Ovary (tissue), 9 donors: ENCODE results near the gene RAB6B. TPM values are rescaled to one million over a fixed set of nuclear protein-coding genes. Genes with fewer than 3 reads are reported as not detected.
A peak's percentile ranks its signal among the peaks of the same experiment; 100 is the strongest.

Experiments used
- DNase-seq, 5 donors: peaks; one replicate each; pipeline ENCODE4 v3.0.0-alpha.2; 2019 to 2020
- H3K27ac ChIP-seq, 2 donors: fragments of 200-600 bp; one replicate each; pipeline versions ENCODE4 v1.5.1 to v1.8.0; 2019 to 2022
- H3K27me3 ChIP-seq: fragments of 200-600 bp; one replicate; pipeline ENCODE4 v1.8.0; 2022
- H3K36me3 ChIP-seq: fragments of 200-600 bp; sonication (generic); one replicate; pipeline ENCODE4 v1.5.1; 2019
- H3K4me1 ChIP-seq: one replicate; pipeline ENCODE4 v1.8.1; 2013; ENCODE audit warnings: mild to moderate bottlenecking, moderate library complexity; ENCODE audit not compliant: insufficient read depth
- H3K4me3 ChIP-seq: fragments of 200-600 bp; sonication (generic); one replicate; pipeline ENCODE4 v1.5.1; 2017
- H3K9me3 ChIP-seq, 2 donors: fragments of 200-600 bp in 1 of 2; sonication (generic) in 1 of 2; one replicate each; pipeline versions ENCODE4 v1.5.1 to v1.8.1; 2013 to 2019; ENCODE audit warnings: mild to moderate bottlenecking in 1 of 2, moderate library complexity in 1 of 2
- EP300 ChIP-seq: sonication (generic); formaldehyde crosslinking; IDR thresholded peaks from one replicate; pipeline ENCODE4 v1.6.1; 2017; ENCODE audit warnings: antibody characterized with exemption
- POLR2A ChIP-seq: fragments of 450-650 bp; IDR thresholded peaks from one replicate; pipeline ENCODE4 v1.6.1; 2017; ENCODE audit warnings: antibody characterized with exemption, mild to moderate bottlenecking, moderate library complexity
- WGBS, 3 donors: extraction: QIAGEN DNeasy Blood & Tissue Kit in 1 of 3; methylation state at CpG; one replicate each; pipeline versions ENCODE4 v1.1.5 to v1.1.7; 2013 to 2017; 5-methylcytosine and 5-hydroxymethylcytosine counted together
- intact Hi-C, 4 donors: fragments of 100-400 bp; cut with DNase I; formaldehyde crosslinking; loops; one replicate each; pipeline versions ENCODE4 v1.11.0 to v1.15.1; 2022 to 2023
- polyA plus RNA-seq, 2 donors: library from polyadenylated mRNA; stranded (reverse); fragments of 200-250 nt in 1 of 2; fragments of 350-450 nt in 1 of 2; fragmentation: Illumina TruSeq in 1 of 2; extraction: RNeasy Lipid Tissue Mini Kit (QIAGEN cat#74804) in 1 of 2; gene quantifications; one replicate each; pipeline ENCODE4 v1.2.3, GENCODE V29; 2013 to 2014
- total RNA-seq, 7 donors: library from RNA; depleted of rRNA in 2 of 7; stranded (reverse); fragments of >200 nt in 2 of 7; fragmentation: NEBNext Ultra II Directional in 3 of 7; extraction: Animal tissue kit (Norgen Biotek cat#: 25700) in 3 of 7; gene quantifications; one replicate each; pipeline versions ENCODE4 v1.1.0 to v1.2.4, GENCODE V29; 2016 to 2023
- TF ChIP-seq, protein P1 (sequence below), 3 donors: fragments of 450-650 bp in 2 of 3; fragments of 200-600 bp in 1 of 3; IDR thresholded peaks; one replicate each; pipeline versions ENCODE4 v1.5.1 to v1.8.0; 2016 to 2022; ENCODE audit warnings: antibody characterized with exemption in 3 of 3, mild to moderate bottlenecking in 1 of 3
- donor health status: DM: no; HTN: no; CAD: no; lungs with moderate emphysema.
- donor health status: DM: no; HTN: no; CAD: no.
- donor health status: Bipolar disorder and iron deficiency.
- donor health status: DM: yes; HTN: yes; CAD: no.
- donor health status: DM: no; HTN: no; CAD: no.
- donor health status: DM: yes; HTN: yes; CAD: no.

RAB6B gene
- total and polyA plus RNA-seq, 9 donors: 0.50 to 9.1 (median 3.9) TPM

DNA sequence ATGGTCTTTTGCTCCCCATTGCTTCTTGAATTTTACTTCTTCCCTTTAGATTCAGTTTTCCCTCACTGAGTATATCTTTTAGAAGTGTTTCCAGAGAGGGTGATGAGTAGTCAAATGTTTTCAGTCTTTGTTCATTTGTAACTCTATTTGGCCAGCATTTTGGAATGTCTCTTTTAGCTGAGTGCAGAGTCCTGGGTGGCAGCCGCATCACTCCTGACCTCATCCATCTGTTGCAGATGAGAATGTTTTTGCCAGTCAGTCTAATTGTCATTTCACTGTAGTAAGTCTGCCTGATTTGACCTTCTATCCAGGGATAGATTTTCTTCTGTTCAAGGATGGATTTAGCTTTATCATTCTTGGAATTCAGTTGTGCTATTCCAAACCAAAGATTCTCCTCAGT lies 82.8 kb downstream of the RAB6B start:
- no peak for DNase-seq
- TF ChIP-seq POLR2A (no peak), EP300 (no peak)
- TF ChIP-seq, protein P1, sequence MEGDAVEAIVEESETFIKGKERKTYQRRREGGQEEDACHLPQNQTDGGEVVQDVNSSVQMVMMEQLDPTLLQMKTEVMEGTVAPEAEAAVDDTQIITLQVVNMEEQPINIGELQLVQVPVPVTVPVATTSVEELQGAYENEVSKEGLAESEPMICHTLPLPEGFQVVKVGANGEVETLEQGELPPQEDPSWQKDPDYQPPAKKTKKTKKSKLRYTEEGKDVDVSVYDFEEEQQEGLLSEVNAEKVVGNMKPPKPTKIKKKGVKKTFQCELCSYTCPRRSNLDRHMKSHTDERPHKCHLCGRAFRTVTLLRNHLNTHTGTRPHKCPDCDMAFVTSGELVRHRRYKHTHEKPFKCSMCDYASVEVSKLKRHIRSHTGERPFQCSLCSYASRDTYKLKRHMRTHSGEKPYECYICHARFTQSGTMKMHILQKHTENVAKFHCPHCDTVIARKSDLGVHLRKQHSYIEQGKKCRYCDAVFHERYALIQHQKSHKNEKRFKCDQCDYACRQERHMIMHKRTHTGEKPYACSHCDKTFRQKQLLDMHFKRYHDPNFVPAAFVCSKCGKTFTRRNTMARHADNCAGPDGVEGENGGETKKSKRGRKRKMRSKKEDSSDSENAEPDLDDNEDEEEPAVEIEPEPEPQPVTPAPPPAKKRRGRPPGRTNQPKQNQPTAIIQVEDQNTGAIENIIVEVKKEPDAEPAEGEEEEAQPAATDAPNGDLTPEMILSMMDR (IDR thresholded peaks at IDR 0.05): no peak
- H3K4me3 ChIP-seq: no peak overlapping the region

DNA sequence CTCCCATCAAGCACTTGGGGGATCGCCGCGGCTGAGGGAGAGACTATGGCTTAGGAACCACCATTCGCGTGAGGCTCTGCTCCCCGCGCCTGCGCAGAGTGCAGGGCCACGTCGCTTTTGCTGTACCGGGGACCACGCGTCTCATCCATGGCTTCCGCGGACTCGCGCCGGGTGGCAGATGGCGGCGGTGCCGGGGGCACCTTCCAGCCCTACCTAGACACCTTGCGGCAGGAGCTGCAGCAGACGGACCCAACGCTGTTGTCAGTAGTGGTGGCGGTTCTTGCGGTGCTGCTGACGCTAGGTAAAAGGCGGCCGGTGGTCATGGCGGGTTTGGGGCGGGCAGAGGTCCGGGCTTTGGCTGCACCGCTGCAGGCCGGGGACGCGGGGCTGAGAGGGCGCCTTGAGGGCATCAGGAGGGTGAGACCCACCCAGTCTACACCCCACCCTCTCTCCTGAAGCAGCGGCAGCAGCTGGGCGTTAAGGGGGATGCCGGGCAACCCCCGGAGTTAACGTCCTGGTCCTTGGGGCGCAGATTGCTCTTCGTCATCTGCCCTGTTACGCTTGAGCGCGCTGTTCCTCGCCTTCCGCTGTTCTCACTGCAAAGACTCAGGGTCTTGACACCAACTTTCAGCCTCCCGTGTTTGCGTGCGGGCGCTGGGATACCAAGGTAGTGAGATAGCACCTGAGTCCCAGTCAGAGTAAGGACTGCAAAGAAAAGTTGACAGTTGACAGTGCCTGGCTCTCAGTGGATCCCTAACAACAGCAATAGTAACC lies 89.8 kb downstream of the RAB6B start, which contains the start of gene SRPRB:
Gene SRPRB, plus strand, starts transcription at position 114 of the 774 bp plus-strand sequence. Its CDS starts 34 bp downstream, at position 148.
- peak within 1 kb of the TSS in 1 of 2 donors; percentile 24 for H3K27ac ChIP-seq
- intact Hi-C loops: no loop called here
- H3K4me1 ChIP-seq: peaks cover 2% of the 10 kb centered on the region
- peak within 1 kb of the TSS; percentile 57 for H3K4me3 ChIP-seq
- TF ChIP-seq POLR2A: peak; percentile 42
- TF ChIP-seq EP300: no peak
- no peaks in the 10 kb centered on the region for H3K27me3 ChIP-seq
- WGBS, 3 donors: 0% methylated on average over 43 to 53 of the region's 53 CpGs
- peak; percentile 88 to 93 (median 90) for DNase-seq
- H3K9me3 ChIP-seq: no peaks in the 10 kb centered on the region
- no peaks in the 10 kb centered on the region for H3K36me3 ChIP-seq

More for the DNA sequence above, 82.8 kb downstream of the RAB6B start:
- WGBS, 3 donors: 43 to 65% (median 56%) methylated on average over 1 of the region's 1 CpG
- H3K27ac ChIP-seq: no peak overlapping the region
- no peaks in the 10 kb centered on the region for H3K4me1 ChIP-seq
- H3K27me3 ChIP-seq: no peaks in the 10 kb centered on the region
- intact Hi-C loops: loop anchor here in 1 of 4 donors (10.0 kb wide), 1 partner anchor 382 kb away; no protein-coding TSS in a partner anchor
- H3K9me3 ChIP-seq: no peaks in the 10 kb centered on the region
- no peaks in the 10 kb centered on the region for H3K36me3 ChIP-seq

GRCh38 chr3:133805384-133805701 lies 90.3 kb downstream of the RAB6B start:
- Histone ChIP-seq H3K4me1 (peaks cover 2% of the 10 kb centered on the region), H3K9me3 (no peaks in the 10 kb centered on the region), H3K4me3 (peak overlapping the region; percentile 57), H3K27ac (no peak overlapping the region), H3K27me3 (no peaks in the 10 kb centered on the region), H3K36me3 (no peaks in the 10 kb centered on the region)
- intact Hi-C loops: no loop called here
- no peak for TF ChIP-seq EP300
- TF ChIP-seq POLR2A: no peak
- TF ChIP-seq, protein P1 (IDR thresholded peaks at IDR 0.05): no peak
- DNase-seq: no peak
- WGBS, 3 donors: 6 to 9% (median 8%) methylated on average over 15 of the region's 15 CpGs

- no peak for TF ChIP-seq POLR2A
- TF ChIP-seq, protein P1 (IDR thresholded peaks at IDR 0.05): no peak
- TF ChIP-seq EP300: no peak
- intact Hi-C loops: no loop called here
- H3K4me3 ChIP-seq: peak overlapping the region; percentile 57
- H3K27me3 ChIP-seq: no peaks in the 10 kb centered on the region
- no peaks in the 10 kb centered on the region for H3K9me3 ChIP-seq
- peaks cover 2% of the 10 kb centered on the region for H3K4me1 ChIP-seq
- no peaks in the 10 kb centered on the region for H3K36me3 ChIP-seq
- WGBS, 3 donors: 62 to 63% (median 63%) methylated on average over 4 of the region's 4 CpGs
- DNase-seq: no peak
- no peak overlapping the region for H3K27ac ChIP-seq
Observed at GRCh38 chr3:133804896-133805295, 90.8 kb downstream of the RAB6B start.

DNA sequence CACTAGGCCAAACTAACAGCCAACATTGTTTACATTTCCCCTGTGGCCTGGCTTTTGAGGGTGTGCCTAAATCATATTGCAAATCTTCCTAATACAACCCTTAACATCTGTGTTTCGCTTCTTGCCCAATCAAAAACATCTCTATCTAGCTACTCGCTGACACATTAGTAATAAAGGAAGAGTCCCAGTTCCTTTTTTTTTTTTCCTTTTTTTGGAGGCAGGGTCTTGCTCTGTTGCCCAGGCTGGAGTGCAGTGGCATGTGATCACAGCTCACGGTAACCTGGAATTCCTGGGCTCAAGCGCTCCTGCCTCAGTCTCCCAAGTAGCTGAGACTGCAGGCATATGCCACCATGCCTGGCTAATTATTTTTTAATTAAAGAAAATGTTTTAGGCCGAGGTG lies 92.2 kb downstream of the RAB6B start:
- Histone ChIP-seq H3K9me3 (no peaks in the 10 kb centered on the region), H3K4me1 (peaks cover 2% of the 10 kb centered on the region), H3K36me3 (no peaks in the 10 kb centered on the region), H3K4me3 (no peak overlapping the region), H3K27me3 (no peaks in the 10 kb centered on the region), H3K27ac (no peak overlapping the region)
- intact Hi-C loops: no loop called here
- no peak for DNase-seq
- WGBS, 3 donors: 90 to 95% (median 95%) methylated on average over 5 of the region's 5 CpGs
- TF ChIP-seq POLR2A (no peak), EP300 (no peak)
- TF ChIP-seq, protein P1 (IDR thresholded peaks at IDR 0.05): no peak
